Stimulated activated CD4-positive, alpha-beta T cell treated with anti-CD3 and anti-CD28 coated beads, Interleukin-12 subunit alpha, Interleukin-12 subunit beta, amount 100 ng/mL, for 48 hours (primary cell): ENCODE measurements around the gene EFHC1.
"Not testable (repeated sequence)": the region's sequence is repeated elsewhere in the genome, so short reads cannot be mapped to it uniquely, and the experiment has no call there.

Source experiments
- DNase-seq, 3 donors: peaks; one replicate each; pipeline ENCODE4 v3.0.0-alpha.2; 2020; ENCODE audit warnings: low read depth in 2 of 3, low spot score in 1 of 3

Gene EFHC1

GRCh38 chr6:52433294-52433693, 13.2 kb downstream of the EFHC1 start:
- not testable (repeated sequence) for DNase-seq

GRCh38 chr6:52435345-52435744, 15.2 kb downstream of the EFHC1 start:
- no peak for DNase-seq

- DNase-seq, result no peak
These were observed 18.8 kb downstream of the EFHC1 start for GRCh38 chr6:52438926-52439325.

- no peak for DNase-seq
These were observed 34.4 kb downstream of the EFHC1 start for GRCh38 chr6:52454556-52454955.

- no peak for DNase-seq
These were observed 37.0 kb downstream of the EFHC1 start for GRCh38 chr6:52457096-52457495.

- DNase-seq, result not testable (repeated sequence)
These were observed 41.1 kb downstream of the EFHC1 start for GRCh38 chr6:52461194-52461593.

GRCh38 chr6:52474173-52474572, 54.0 kb downstream of the EFHC1 start:
- DNase-seq, result no peak

GRCh38 chr6:52475307-52475706, 55.2 kb downstream of the EFHC1 start:
- DNase-seq, result no peak

GRCh38 chr6:52482903-52483670, 62.9 kb downstream of the EFHC1 start:
- DNase-seq, result no peak

- DNase-seq, result no peak
These were observed 63.5 kb downstream of the EFHC1 start for GRCh38 chr6:52483671-52484003.

- no peak for DNase-seq
These were observed 69.7 kb downstream of the EFHC1 start for GRCh38 chr6:52489881-52490280.

- DNase-seq, result no peak
These were observed 71.3 kb downstream of the EFHC1 start for GRCh38 chr6:52491203-52492069.

- DNase-seq, result no peak
These were observed 73.5 kb downstream of the EFHC1 start for GRCh38 chr6:52493669-52494068.

GRCh38 chr6:52494298-52495072, 74.3 kb downstream of the EFHC1 start:
- DNase-seq, result no peak

- no peak for DNase-seq
These were observed 75.8 kb downstream of the EFHC1 start for GRCh38 chr6:52495922-52496321.

GRCh38 chr6:52496631-52497030, 76.5 kb downstream of the EFHC1 start:
- DNase-seq, result no peak

- DNase-seq, result no peak
These were observed 77.7 kb downstream of the EFHC1 start for GRCh38 chr6:52497652-52498408.

- DNase-seq, result no peak
These were observed 78.4 kb downstream of the EFHC1 start for GRCh38 chr6:52498538-52499017.

GRCh38 chr6:52499026-52499425, 78.9 kb downstream of the EFHC1 start:
- no peak for DNase-seq

- DNase-seq, result no peak
These were observed 79.6 kb downstream of the EFHC1 start for GRCh38 chr6:52499681-52500236.
